Left lobe of liver (tissue), 2 donors: ENCODE results near the gene NKAIN2. TPM values are rescaled to one million over a fixed set of nuclear protein-coding genes. Genes with fewer than 3 reads are reported as not detected.
"Not testable (repeated sequence)": the region's sequence is repeated elsewhere in the genome, so short reads cannot be mapped to it uniquely, and the experiment has no call there.

Experiments
- ATAC-seq: fragments of 200-7000 bp; cut with Tn5 transposase; one replicate; pipeline ENCODE4 v1.9.1; 2020; ENCODE audit warnings: mild to moderate bottlenecking, moderate library complexity
- DNase-seq: peaks from one replicate; pipeline ENCODE4 v3.0.0-alpha.2; 2020; ENCODE audit warnings: low spot score
- total RNA-seq: library from RNA; stranded (reverse); gene quantifications from one replicate; pipeline ENCODE4 v1.2.1, GENCODE V29; 2021
- donor health status: DM: no; HTN: no; CAD: no; lungs with moderate emphysema.
- donor health status: DM: no; HTN: yes; CAD: no.

The NKAIN2 gene
- total RNA-seq, 1 donor from 2014 or later: not detected

DNA sequence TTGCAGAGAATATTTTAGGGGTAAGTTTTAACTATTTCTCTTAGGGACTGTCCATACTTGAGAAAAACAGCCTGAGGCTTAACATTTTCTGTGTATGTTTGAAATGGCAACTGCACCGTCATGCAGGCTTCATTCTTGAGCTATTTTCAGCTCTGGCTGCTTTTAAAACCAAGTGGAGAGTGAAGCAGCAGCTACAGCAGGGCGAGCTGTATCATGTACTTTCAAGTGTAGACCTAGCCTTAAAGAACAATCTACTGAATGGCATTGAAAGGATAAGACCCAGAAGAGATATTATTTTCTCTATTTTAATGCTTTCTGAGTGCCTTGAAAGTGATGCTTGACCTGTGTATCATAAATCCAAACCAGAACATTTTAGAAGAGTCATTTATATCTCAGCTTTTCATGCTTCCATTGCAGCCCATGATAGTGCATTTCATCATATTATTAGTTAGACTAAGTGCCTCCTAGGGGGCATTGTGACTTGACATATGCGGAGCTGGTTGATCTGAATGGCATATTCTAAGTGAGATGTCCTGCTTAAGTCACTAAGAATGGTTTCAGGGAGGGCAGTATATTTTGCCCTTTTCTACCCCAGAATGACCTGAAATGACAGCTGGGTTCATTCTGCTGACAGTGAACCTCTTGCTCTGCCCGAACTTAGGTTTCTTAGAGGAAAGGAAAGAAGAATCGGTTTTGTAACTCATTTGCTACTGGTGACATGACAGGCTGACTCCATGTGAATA lies 85.3 kb downstream of the NKAIN2 start:
- DNase-seq (no peak), ATAC-seq (no peak)

DNA sequence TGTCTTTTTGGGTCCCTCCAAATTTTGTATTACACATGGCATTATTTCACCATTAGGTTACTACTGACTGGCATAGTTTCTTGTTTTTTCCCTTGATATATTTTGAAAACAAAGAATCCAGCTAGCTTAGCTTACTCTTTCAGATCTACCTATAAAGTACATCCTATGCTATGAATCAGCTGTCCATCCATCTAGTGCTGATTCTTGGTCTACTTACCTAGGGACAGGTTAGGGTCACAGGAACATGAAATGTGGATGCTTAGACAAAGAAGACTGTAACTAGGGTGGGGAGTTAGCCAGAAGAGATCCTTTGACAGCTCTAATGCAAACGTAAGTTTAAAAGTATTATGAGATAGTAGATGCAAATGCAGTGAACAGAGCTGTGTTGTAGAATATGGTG lies 91.7 kb downstream of the NKAIN2 start:
- no peak for ATAC-seq
- no peak for DNase-seq

DNA sequence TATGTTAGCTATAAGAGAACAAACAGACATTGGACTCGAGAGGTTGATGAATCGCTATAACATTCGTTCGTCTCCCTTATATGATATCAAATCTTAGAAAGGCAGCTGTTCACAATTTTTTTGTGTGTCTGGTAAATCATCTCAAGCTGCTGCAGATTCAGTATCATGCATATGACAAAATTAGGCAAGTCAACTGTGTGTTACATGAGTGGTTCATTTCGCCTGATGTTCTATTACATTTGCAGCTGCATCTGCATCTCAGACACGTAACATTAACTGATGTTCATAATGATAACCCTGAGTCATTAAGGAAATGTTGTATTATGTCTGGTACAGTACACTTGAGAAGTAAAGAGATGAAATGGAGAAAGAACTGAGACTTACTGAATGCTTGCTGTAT lies 92.1 kb downstream of the NKAIN2 start:
- DNase-seq (no peak), ATAC-seq (no peak)

DNA sequence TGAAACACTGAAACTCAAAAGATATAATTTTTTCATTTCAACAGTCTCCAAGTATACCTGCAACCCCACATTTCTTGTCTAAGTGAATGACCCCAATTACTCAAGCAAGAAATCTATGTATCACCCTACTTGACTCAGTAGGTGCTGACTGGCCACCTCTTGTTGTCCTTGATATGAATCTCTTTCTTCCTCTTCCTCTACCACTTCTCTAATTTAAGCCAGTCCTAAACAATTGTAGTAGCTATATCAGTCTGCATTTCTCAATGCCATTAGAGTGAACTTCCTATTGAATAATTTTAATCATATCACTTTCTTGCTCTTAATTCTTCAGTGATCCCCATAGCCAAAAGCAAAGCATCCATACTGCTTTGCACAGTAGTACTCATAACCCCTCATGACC lies 93.2 kb downstream of the NKAIN2 start:
- ATAC-seq: no peak
- DNase-seq: no peak

DNA sequence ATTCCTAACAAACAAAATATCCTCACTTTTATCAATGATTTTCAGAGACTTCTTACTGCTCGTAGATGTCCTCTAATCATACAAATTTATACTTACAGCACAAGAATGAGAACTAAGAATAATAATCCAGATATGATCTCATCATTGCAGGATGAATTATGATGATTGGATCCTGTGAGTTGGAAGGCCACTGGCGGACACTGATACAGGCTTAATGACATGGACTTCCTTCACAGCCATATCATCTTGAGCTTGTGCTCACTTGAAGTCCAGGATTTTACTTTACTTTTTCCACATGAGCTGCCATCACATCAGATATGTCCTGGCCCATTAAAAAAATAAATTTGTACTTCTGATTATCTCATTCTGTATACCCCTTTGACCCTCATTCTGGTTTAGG lies 94.3 kb downstream of the NKAIN2 start:
- ATAC-seq: no peak
- DNase-seq: no peak

DNA sequence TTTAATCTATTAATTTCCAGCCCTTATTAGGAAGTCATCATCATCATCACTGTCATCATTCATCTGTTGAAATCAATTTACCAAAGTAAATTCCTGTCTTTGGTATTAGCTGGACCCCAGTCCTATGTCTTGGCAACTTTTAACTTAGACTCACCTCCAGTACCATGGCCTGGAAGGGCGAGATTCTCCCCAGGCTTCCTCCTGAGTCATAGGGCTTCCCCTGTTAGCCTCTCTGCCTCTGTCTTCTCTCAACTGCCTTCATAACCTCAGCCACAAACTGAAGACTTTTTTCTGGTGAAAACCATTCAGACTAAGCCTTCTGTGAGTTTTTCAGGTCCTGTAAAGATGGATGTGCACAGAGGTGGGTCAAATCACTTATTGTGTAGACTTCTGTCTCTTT lies 95.0 kb downstream of the NKAIN2 start:
- ATAC-seq (no peak), DNase-seq (no peak)

DNA sequence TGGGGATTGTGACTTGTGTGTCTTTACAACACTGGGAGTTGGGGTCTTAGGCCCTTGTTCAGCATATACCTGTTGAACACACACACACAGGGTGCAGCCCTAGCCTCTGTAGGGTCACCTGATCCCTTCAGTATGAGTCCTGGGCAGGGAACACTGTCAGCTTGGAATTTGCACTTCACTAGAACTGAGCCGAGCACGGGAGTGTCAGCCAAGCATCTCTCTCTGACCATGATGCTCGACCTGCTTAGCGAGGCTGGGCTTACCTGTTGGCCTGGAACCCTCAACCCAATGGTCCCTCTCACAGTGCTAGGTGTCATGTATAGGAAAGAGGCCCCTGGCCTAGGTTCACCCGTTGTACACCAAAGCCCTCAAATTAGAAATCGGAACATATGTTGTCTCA lies 96.1 kb downstream of the NKAIN2 start:
- DNase-seq (no peak), ATAC-seq (no peak)

DNA sequence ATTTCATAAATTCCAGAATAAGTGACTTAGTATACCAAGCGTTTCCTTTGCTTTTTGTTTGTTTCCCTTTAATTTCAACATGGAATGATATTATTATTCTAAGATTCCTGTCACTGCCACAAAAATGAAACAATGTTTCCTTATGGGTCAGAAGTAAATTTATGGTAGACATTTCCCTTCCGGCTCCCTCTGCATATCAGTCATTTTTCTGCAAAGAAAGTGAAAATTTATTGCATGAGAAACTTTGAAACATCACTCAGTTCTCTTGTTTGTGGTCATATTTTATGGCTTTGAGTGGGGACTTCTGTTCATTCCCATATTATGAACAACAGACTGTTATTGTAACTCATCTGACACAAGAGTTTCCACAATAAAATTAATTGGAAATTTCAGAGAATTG lies 97.8 kb downstream of the NKAIN2 start:
- no peak for DNase-seq
- no peak for ATAC-seq

DNA sequence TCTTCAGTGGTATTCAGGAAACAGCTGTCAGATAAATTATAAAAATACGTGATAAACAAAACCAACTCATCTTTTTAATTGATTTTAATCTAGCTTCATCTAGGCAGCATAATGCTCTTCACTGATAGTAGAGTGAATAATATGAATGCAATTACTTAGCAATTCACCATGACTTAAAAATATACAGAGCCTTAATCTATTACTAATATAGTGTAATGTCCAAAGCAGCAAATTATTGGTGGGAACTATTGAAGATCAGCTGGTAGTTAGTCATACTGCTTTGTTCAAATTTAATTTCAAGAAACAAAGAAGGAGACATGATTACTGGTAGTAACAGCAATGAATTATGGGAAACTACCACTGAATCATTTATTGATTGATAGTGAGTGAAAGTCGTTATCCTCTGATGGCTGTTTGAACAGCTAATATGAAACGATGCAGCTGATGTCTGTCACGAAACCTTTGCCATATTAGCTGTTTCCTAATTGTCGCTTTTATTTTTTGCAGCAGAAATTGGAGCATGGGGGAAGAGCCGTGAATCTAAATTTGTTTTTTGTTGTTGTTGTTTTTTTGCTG lies 99.2 kb downstream of the NKAIN2 start:
- ATAC-seq (no peak), DNase-seq (no peak)

DNA sequence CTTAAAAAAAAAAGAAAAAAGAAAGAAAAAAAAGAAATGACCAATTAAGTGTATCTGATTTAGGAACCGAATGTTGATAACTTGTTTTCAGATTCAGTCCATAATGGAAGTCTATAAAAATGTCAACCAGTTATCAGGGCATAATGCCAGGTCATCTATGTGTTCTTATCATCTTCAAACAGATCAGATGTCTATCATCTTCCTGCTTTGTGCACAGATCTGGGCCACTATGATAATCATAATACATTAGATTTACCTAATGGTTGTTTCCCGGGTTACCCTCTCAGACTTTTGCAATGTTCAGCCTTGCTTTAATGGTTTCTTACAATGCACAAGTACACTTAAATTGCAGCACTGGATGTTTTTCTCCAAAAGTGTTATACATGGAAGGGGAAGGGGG lies 100.6 kb downstream of the NKAIN2 start:
- no peak for DNase-seq
- ATAC-seq: no peak

DNA sequence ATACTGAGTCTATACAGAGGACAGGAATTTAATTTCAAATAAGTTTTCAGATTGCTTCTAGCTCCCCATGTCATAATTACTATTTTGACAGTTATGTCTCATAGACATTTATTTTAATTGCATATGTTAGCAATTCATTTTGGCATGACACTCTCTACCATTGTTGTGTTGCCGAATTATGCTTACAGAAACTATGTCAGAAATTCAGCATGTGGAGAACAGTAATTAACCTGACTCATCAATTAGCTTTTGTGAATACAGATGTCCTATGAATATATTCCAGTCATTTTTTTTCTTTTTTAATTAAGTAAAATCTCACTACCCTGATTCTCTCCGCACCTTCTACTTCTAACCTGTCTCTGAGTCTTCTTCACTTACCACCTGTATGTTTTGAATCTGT lies 105.1 kb downstream of the NKAIN2 start:
- ATAC-seq (no peak), DNase-seq (no peak)

DNA sequence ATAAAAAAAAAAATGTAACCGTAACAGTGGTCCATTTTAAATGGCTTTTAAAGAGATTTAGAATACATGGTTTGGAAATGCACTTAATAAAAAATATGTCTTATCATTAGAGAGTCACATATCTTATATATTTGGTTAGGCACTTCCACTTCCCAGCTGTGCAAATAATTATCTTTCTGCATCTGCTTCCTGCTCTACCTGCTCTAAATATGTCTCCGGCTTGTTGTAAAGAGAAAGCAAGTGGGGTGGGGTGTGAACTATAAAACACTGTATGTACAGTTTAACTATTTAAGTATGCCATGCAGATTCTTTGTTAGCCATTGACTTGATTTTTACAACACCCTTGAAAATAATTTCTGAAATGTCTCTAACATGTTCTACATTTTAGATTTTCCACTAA lies 106.3 kb downstream of the NKAIN2 start:
- ATAC-seq: no peak
- no peak for DNase-seq

DNA sequence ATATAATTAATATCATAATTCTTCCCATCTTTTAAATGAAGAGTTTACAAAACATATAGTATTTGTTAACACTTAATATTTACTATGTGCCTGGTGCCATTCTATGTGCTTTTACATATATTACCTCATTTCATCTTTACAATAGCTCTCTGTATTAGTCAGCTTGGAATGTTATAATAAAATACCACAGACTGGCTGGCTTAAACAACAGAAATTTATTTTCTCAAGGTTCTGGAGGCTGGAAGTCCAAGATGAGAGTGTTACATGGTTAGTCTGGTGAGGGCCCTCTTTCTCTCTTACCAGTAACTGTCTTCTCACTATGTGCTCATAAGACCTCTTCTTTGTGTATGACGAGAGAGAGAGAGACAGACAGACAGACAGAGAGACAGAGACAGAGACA lies 110.2 kb downstream of the NKAIN2 start:
- no peak for ATAC-seq

DNA sequence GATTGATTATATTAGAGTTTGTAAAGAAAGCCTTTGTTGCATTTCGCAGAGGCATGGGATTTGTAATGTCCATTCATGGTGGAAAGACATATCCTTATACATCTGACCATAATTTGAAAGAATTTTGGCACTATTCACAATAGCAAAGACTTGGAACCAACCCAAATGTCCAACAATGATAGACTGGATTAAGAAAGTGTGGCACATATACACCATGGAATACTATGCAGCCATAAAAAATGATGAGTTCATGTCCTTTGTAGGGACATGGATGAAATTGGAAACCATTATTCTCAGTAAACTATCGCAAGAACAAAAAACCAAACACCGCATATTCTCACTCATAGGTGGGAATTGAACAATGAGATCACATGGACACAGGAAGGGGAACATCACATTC lies 119.7 kb downstream of the NKAIN2 start:
- not testable (repeated sequence) for DNase-seq, ATAC-seq

More for the DNA sequence above, 110.2 kb downstream of the NKAIN2 start:
- DNase-seq: no peak

DNA sequence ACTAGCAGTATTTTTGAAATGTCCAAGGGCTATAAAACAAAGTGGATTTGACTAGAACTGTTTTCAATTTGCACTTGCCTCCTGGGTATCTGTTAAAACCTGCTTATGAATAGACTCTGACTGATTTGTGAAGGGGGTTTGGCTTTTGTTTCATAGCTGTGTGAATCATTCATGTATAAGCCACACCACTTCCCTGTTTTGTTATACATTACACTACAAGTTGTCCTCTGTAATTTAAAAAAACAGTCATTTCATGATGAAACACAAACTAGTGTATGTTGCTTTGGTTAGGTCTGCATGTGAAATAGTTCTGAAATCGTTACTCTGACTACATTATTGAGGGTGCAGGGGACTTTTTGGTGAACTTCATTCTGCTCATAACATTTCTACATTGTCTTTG lies 121.7 kb downstream of the NKAIN2 start:
- no peak for DNase-seq

DNA sequence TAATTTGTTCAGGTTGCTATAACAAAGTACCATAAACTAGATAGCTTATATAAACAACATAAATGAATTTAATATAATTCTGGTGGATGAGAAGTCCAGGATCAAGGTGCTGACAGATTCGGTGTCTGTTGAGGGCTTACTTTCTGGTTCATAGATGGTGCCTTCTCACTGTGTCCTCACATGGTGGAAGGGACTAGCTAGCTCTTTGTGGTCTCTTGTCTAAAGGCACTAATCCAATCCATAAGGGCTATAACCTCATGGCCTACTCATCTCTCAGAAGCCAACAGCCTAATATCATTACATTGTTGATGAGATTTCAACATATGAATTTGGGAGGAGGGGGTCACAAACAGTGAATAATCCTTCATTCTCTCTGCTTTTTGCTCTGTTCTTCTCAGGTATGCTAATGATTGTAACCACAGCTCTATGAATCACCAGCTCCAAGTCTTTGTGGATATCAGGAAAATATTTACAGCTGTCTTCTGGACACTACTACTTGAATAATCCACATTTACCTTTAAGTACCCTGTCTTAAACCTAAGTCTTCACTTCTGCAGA lies 122.3 kb downstream of the NKAIN2 start:
- no peak for DNase-seq
- no peak for ATAC-seq

More for the DNA sequence above, 121.7 kb downstream of the NKAIN2 start:
- ATAC-seq: no peak

DNA sequence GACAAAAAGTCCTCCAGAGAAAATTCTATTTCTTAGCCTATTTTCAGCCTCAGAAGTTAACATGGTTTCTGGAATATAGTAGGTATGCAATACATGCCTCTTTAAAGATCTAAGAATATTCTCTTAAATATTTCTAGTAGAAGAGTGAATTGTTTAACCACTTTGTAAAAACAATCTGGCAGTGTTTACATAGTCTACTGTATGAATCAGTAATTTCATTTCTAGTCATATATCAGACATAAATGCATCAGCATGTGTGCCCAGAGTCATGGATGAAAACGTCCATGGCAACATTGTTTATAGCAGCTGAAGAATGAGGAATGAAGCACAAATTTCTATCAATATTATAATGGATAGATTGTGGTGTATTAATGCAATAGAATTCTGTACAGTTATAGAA lies 124.9 kb downstream of the NKAIN2 start:
- ATAC-seq (no peak), DNase-seq (no peak)

DNA sequence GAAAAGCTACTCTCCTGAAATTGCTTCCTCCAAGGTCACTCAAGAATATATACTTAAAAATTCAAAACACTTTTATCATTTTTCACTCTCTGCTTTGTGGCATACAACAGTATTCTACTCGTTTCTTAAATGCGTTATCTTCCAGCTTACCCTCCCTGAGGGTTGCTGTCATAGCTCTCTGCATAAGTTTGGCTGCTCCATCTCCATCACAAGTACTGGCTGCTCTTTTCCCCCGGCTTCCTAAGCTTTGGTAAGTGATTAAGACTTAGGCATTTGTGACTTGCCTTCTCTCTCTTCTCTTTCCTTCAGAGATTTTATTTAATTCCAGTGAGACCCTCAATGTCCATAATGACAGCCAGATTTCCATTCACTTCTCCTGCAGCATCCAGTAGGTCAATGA lies 128.3 kb downstream of the NKAIN2 start:
- no peak for DNase-seq
- ATAC-seq: no peak

DNA sequence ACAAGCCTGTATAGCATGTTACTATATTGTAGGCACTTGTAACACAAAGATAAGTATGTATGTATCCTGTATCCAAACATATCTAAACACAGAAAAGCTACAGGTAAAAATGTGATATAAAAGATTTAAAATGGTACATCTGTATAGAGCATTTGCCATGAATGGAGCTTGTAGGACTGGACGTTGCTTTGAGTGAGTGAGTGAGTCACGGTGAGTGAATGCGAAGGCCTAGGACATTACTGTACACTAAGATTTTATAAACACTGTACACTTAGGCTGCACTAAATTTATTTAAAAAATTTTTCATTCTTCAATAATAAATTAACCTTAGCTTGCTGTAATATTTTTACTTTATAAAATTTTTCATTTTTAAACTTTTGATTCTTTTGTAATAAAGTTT lies 136.9 kb downstream of the NKAIN2 start:
- ATAC-seq: no peak
- no peak for DNase-seq

DNA sequence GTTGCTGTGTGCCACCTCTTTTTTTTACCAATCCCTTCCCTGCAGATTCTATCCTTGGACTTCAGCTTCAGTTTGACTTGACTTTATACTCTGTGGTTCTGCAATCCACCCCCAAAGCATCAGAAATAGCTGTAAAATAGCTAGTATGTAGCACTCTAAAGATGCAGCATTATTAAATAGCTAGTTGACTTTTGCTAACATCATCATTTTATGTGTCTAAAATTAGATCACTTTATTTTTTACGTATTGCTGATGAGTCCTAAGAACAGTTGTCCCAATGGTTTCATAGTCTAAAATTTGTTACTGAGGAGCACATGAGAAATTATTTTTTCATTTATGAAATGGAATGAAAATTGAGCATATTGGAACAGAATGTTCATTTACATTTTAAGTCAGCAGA lies 138.2 kb downstream of the NKAIN2 start:
- ATAC-seq: no peak
- no peak for DNase-seq

DNA sequence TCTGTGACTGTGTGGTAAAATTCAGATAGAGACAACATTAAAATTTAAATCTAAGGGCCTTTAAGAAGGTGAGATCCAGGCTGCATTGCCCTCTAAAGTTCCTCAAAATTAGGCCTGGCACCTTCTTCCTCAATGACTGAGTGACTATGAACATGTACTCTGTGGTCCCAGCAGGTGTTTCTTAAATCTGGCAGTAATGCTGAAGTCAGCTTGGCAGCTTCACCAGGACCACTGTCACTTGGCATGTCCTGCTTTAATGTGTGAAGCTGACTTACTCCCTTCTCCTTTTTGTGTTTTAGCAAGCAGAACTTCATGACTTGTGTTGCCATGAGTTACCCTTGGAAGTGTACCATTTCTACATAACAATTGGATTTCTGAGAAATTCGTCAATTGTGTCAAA lies 141.7 kb downstream of the NKAIN2 start:
- DNase-seq: no peak
- no peak for ATAC-seq

DNA sequence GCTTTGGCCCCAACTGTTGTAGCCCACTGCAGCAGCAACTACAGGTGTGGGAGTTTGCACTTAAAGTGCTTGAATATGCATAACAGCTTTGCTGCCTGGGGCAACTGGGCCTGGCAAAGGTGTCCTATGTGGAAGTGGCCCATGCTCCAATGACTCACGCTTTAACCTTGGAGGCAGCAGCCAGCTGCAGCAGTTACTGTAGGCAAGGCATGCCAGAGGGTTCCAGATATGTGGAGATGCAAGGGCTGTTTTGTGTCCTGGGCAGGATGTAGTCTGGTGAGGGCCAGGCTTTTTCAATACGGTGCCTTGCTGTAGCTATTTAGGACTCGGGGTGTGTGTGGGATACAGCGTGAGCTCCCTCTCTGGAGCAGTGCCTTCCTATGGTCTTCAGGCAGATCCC lies 150.3 kb downstream of the NKAIN2 start:
- ATAC-seq (no peak), DNase-seq (no peak)
